GM12873 (cell line): ENCODE measurements around the gene ASIC1.

ENCODE experiments used
- TF ChIP-seq, protein P1 (sequence below): IDR thresholded peaks from 2 replicates; pipeline ENCODE4 v1.5.1; 2012; ENCODE audit warnings: low read depth, mild to moderate bottlenecking, moderate library complexity, low read length, control low read depth; ENCODE audit not compliant: insufficient read depth; ENCODE audit errors: missing control alignments

ASIC1 gene

DNA sequence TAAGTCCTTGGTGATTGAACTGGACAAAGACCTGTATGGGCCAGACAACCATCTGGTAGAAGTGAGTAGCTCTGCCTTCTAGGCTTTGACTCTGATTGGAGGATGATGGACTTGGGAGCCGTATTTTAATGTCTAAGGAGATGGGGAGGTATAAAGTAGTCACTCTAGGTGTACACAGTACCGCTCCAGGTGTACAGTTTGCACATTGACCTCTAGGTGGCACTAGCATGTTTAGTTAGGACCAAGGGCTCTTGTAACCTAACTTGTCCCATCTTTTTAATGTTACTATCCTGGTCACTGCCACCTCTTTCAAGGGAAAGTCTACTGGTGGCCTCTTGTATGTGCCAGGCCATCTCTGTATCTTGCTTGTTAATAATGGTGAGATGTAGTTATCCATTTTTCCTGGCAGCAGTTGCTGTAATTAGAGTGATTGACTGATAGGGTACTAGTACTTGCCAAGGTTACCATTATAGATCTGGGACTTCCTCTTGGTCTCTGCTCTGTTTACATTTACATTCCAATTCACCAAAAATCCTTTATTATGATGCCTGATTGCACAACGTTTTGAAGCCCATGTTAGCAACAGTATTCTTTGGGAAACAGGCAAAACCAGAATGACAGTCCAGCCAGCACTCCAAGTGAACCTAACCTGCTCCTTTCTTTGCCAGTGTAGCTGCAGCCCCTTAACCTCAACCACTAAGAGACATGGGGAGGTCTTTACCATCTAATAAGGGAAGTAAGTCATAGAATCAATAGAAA lies 31.4 kb downstream of the ASIC1 start:
- TF ChIP-seq, protein P1, sequence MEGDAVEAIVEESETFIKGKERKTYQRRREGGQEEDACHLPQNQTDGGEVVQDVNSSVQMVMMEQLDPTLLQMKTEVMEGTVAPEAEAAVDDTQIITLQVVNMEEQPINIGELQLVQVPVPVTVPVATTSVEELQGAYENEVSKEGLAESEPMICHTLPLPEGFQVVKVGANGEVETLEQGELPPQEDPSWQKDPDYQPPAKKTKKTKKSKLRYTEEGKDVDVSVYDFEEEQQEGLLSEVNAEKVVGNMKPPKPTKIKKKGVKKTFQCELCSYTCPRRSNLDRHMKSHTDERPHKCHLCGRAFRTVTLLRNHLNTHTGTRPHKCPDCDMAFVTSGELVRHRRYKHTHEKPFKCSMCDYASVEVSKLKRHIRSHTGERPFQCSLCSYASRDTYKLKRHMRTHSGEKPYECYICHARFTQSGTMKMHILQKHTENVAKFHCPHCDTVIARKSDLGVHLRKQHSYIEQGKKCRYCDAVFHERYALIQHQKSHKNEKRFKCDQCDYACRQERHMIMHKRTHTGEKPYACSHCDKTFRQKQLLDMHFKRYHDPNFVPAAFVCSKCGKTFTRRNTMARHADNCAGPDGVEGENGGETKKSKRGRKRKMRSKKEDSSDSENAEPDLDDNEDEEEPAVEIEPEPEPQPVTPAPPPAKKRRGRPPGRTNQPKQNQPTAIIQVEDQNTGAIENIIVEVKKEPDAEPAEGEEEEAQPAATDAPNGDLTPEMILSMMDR, result peak; percentile 93

DNA sequence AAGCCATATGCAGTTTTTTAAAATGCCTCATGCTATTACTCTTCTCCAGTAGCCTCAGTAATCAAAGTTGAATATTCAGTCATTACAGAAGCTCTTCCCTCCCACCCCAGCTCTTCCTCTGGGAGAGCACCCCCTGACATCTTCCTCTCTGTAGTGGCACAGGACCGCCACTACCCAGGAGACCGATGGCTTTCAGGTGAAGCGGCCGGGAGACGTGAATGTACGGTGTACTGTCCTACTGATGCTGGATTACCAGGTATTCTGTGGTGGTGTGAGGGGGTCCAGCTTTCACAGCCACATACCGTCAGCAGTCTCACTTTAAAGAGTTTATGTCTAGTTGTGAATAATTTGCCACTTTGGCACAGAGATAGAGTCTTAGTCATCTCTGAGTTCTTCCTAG lies 32.3 kb downstream of the ASIC1 start:
- TF ChIP-seq, protein P1, result no peak

DNA sequence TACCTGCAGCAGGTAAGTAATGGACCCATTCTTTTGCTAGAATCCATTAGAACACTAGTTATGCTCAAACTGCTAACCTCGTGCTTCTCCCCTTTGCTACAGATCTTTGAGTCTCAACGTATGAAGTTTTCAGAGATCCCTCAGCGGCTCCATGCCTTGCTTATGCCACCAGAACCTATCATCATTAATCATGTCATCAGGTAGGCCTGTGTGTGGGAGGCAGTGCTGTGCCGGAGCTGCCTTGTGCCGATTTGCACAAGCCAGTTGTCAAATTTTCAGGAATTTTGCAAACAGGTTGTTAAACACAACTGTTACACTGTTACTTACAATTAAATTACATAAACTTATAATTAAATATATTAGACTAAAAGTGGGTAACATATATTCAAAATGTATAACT lies 33.0 kb downstream of the ASIC1 start:
- TF ChIP-seq, protein P1, result no peak

DNA sequence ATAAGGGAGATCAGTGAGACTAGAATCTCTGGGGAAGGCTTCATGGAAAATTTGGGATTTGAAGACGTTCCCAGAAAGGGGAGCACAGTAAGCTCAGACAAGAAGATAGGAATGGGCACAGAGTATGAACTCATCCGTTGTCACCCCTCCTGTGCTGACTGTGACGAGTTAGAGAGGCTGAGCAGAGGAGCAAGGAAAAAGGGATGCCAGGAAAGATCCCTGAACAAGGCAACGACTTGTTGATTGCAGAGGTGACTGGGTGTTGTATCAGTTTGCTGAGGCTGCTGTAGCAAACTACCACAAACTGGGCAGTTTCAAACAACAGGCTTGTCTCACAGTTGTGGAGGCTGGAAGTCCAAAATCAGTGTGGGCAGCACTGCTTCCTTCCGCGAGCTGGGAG lies 40.6 kb downstream of the ASIC1 start:
- TF ChIP-seq, protein P1, result no peak

DNA sequence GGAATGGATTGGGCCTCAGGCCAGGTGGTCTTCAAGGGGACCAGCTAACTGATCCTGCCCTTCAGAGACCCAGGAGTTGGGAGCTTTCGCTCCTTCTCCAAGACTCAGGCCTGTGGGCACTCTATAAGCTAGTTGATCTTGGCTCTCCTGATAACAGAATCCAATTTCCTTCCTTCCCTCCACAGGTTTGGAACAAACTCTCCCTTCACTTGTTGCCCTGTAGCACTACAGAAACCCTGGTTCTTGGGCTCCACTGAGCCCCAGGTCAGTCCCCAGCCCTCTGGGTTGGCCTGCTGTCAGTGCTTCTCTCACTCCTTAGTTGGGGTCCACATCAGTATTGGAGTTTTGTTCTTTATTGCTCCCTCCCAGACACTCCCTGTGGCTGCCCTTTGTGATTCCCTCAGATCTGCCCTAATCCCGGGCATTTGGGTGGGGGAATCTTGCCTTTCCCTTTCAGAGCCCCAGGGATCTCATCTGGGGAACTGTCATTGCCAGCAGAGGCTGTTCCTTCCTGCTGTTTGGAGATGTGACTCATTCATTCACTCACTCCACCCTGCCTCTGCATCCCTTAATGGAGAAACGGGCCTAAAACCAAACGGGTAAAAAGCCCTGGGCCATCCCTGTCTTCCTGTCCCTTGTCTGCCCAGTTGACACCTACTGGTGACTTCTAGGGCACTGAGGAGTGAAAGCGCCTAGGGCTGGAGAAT lies 42.1 kb downstream of the ASIC1 start:
- TF ChIP-seq, protein P1, result no peak

DNA sequence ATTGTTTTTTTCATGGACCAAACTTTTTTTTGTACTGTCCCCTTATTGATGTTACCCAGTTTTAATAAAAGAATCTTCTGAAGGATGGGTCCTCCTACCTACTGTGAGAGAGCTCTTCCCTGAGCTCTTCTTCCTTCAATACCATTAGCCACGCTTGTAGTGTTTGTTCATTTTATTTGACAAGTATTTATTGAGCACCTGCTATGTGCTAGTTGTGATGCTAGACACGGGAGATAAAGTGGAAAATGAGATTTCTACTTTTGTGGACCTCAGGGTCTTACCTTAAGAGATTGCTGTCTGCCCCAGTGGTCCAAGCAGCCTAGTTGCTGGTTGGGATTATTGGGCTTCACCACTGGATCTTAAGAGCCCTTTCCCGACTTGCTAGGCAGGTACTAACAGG lies 43.2 kb downstream of the ASIC1 start:
- TF ChIP-seq, protein P1, result no peak

DNA sequence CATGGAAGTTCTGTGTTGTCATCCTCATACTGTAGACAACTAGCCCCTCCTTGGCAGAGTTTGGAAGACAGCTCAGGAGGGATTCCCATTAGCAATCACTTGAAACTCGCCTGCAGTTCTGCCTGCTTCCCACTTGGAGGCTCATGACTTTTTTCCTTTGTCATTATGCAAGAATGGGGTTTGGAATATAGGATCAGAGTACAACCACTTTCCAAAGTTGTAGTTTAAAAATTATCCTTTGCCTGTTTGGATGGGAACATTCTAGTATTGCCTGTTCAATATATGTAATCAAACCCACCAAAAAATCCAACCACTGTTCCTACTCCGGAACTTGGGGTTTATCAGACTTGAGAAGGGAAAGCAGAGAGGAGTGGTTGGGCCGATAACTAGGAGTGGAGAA lies 44.3 kb downstream of the ASIC1 start:
- TF ChIP-seq, protein P1, result peak; percentile 24
